Duodenal mucosa (tissue), 2 donors: Measurements from ENCODE around the gene IMPACT.

Experiments
- H3K27ac ChIP-seq: one replicate; pipeline ENCODE4 v1.7.0; 2013; ENCODE audit warnings: low read depth, low read length
- H3K27me3 ChIP-seq, 2 donors: one replicate each; pipeline ENCODE4 v1.7.0; 2013; ENCODE audit warnings: low read length in 2 of 2, control low read depth in 1 of 2; ENCODE audit not compliant: insufficient read depth in 2 of 2, control insufficient read depth in 1 of 2
- H3K36me3 ChIP-seq, 2 donors: one replicate each; pipeline ENCODE4 v1.7.0; 2013; ENCODE audit warnings: low read length in 2 of 2, control low read depth in 1 of 2; ENCODE audit not compliant: insufficient read depth in 2 of 2, control insufficient read depth in 1 of 2
- H3K4me1 ChIP-seq, 2 donors: one replicate each; pipeline ENCODE4 v1.7.0; 2013; ENCODE audit warnings: low read length in 2 of 2, control low read depth in 1 of 2; ENCODE audit not compliant: insufficient read depth in 2 of 2, control insufficient read depth in 1 of 2
- H3K4me3 ChIP-seq, 2 donors: one replicate each; pipeline ENCODE4 v1.7.0; 2013; ENCODE audit warnings: low read length in 2 of 2, low read depth in 1 of 2
- H3K9ac ChIP-seq, 2 donors: one replicate each; pipeline ENCODE4 v1.7.0; 2013; ENCODE audit warnings: low read length in 2 of 2, low read depth in 1 of 2
- H3K9me3 ChIP-seq, 2 donors: one replicate each; pipeline ENCODE4 v1.7.0; 2013; ENCODE audit warnings: low read length in 2 of 2, control low read depth in 1 of 2; ENCODE audit not compliant: control insufficient read depth in 1 of 2

The IMPACT gene

DNA sequence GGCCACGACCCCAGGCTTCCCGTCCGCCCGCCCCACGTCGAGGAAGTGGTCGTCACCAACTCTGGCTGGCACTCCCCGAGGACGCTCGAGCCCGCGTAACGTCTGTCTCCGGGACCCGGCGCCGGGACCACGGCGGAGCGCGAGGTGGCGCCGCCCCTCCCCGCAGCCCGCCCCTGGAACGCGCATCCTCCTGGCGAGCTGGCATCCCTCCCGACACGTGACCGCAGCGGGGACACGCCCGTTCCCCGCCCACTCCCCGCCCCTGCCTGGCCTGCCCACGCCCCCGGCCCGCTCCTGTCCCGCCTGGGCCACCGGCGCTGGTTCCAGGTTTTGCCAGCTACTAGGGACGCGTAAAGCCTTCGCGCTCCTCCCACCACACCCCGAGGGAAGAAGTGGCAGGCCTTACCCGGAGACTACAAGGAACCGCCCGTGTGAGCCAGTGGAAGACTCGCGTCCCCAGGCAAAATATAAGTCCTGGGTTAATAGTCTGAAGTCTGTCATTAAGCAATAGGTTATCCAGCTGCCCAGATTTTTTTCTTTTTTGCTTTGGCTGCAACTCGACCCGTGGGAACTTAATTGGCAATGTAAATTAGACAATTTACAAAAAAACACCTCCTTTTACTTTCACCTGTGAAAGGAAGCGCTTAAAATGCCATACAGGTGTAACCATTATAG, 28.6 kb upstream of the IMPACT start, which contains the start of gene OSBPL1A:
TSS of gene OSBPL1A (minus strand) at position 131 of the 675 bp plus-strand sequence. CDS start 20,291 bp downstream, outside the sequence.
- peak within 1 kb of the TSS; percentile 27 for H3K27ac ChIP-seq
- H3K36me3 ChIP-seq, result no peaks in the 10 kb centered on the region
- peak within 1 kb of the TSS; percentile 51 to 63 for H3K9ac ChIP-seq
- peaks cover 0 to 3% of the 10 kb centered on the region in 2 donors for H3K27me3 ChIP-seq
- peaks cover 5 to 21% of the 10 kb centered on the region in 2 donors for H3K4me1 ChIP-seq
- H3K9me3 ChIP-seq, result no peaks in the 10 kb centered on the region
- peak within 1 kb of the TSS; percentile 81 to 88 for H3K4me3 ChIP-seq

DNA sequence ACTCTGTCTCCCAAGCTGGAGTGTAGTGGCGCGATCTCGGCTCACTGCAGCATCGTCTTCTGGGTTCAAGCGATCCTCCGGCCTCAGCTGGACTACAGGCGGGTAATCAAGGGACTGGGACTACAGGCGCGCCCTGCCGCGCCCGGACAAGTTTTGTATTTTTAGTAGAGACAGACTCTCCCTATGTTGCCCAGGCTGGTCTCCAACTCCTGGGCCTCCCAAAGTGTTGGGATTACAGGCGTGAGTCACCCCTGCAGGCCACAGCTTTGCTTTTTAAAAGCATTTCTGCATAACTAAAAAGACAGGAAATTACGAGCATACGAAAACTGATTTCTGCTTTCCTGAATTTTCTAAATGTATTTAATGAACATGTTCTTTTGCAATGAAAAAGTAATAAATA, 27.9 kb upstream of the IMPACT start:
- Histone ChIP-seq H3K36me3 (no peaks in the 10 kb centered on the region), H3K4me1 (peaks cover 5 to 21% of the 10 kb centered on the region in 2 donors), H3K4me3 (peak overlapping the region in 1 of 2 donors; percentile 88), H3K27ac (no peak overlapping the region), H3K9ac (no peak overlapping the region), H3K9me3 (no peaks in the 10 kb centered on the region), H3K27me3 (peaks cover 0 to 3% of the 10 kb centered on the region in 2 donors)

DNA sequence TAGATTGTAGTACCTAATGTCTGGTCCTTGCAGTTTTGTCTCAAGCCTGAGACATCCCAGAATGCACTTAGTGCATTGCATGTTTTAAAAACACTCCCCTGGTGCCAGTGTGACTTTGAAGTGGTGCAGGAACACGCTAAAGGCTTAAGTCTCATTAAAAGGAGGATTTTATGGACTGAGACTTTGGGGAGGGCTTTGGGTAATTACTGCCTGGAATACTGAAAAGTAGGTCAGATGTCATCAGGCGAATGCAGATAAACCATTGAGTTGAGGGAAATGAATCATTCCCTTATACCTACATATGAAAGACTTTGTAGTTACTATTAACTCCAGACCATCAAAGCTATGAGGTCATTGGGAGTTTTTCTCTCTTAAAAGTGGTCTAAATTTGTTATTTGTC, 25.9 kb upstream of the IMPACT start:
- Histone ChIP-seq H3K9me3 (no peaks in the 10 kb centered on the region), H3K27me3 (peaks cover 0 to 3% of the 10 kb centered on the region in 2 donors), H3K4me3 (no peak overlapping the region), H3K27ac (no peak overlapping the region), H3K36me3 (no peaks in the 10 kb centered on the region), H3K4me1 (peaks cover 5 to 16% of the 10 kb centered on the region in 2 donors), H3K9ac (no peak overlapping the region)

DNA sequence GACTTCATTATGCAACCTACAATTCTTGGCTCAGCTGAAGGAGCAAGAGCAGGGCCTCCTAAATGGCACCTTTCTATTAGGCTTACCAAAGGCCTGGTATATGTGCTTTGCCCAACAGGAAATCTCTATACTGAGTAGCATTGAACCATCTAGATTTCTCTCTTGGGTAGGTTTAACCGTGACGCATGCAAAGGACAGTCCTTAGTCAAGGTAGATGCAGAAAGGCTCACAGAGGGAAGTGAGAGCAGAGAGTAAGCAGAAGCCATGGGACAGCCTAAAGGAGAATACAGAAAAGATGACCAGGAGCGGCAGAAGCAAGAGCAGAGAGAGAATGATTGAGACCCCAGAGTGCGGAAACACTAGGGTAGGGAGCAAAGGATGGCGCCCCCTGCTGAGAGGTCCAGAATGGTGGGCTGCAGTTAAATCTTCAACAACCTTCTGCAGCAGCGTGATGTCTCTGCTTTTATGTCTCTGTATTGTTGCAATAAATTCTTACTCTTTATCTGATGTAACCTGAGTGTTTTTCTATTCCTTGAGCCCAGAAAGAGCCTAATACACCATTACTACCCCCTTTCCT, 24.2 kb upstream of the IMPACT start:
- Histone ChIP-seq H3K9ac (no peak overlapping the region), H3K27ac (no peak overlapping the region), H3K36me3 (no peaks in the 10 kb centered on the region), H3K4me3 (no peak overlapping the region), H3K9me3 (no peaks in the 10 kb centered on the region), H3K27me3 (peaks cover 3% of the 10 kb centered on the region in 2 donors), H3K4me1 (peaks cover 5 to 8% of the 10 kb centered on the region in 2 donors)

DNA sequence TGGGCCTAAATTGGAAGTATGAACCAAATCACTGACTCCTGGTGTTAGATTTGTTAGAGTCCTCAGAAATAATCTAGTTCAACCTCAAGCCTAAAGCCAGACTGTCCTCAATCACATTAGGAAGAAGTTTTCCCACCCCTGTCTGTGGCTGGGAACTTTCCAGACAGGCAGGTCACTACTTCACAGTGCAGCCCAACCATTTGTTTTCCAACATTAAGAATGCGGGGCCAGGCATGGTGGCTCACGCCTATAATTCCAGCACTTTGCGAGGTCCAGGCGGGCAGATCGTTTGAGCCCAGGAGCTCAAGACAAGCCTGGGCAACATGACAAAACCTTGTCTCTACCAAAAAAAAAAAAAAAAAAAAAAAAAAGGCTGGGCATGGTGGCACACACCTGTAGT, 23.4 kb upstream of the IMPACT start:
- H3K9ac ChIP-seq, result no peak overlapping the region
- no peak overlapping the region for H3K4me3 ChIP-seq
- peaks cover 3% of the 10 kb centered on the region in 2 donors for H3K27me3 ChIP-seq
- no peaks in the 10 kb centered on the region for H3K36me3 ChIP-seq
- peaks cover 3 to 4% of the 10 kb centered on the region in 2 donors for H3K4me1 ChIP-seq
- H3K27ac ChIP-seq, result no peak overlapping the region
- no peaks in the 10 kb centered on the region for H3K9me3 ChIP-seq

DNA sequence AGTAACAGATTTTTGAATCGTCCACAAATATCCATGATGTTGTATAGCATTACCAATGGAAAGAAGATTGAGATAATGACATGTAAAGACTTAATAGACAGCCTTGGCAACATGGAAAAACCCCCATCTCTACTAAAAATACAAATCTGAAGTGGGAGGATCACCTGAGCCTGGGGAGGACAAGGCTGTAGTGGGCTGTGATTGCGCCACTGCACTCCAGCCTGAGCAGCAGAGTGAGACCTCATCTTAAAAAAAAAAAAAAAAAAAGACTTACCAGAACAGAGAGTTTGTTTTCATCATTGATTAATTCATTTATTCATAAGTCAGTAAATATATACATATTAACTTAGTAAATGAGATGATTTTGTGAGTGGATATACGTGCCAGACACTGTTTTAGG, 21.9 kb upstream of the IMPACT start:
- H3K27ac ChIP-seq, result no peak overlapping the region
- H3K9me3 ChIP-seq, result no peaks in the 10 kb centered on the region
- no peak overlapping the region for H3K4me3 ChIP-seq
- no peaks in the 10 kb centered on the region for H3K36me3 ChIP-seq
- peaks cover 3 to 9% of the 10 kb centered on the region in 2 donors for H3K27me3 ChIP-seq
- no peaks in the 10 kb centered on the region for H3K4me1 ChIP-seq
- no peak overlapping the region for H3K9ac ChIP-seq

DNA sequence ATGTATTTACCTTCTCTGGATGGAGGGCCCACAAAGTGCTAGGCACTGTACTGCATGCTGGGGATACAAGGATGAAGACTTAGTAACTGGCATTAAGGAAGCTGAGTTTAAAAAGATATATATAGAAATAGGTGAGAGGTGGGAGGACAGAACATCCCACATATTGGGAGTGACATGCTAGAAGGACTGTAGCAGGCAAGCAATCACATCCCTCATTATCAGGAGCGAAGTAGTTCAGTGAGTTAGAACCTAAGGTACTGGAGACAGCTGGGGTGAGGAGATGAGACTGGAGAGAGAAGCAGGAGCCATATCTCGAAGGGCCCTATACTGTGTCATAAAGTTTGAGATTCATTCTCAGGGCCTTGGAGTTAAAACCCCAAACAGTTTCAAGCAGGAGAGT, 18.0 kb upstream of the IMPACT start:
- no peak overlapping the region for H3K4me3 ChIP-seq
- no peak overlapping the region for H3K27ac ChIP-seq
- no peaks in the 10 kb centered on the region for H3K4me1 ChIP-seq
- no peak overlapping the region for H3K9ac ChIP-seq
- peaks cover 3 to 6% of the 10 kb centered on the region in 2 donors for H3K27me3 ChIP-seq
- no peaks in the 10 kb centered on the region for H3K36me3 ChIP-seq
- H3K9me3 ChIP-seq, result no peaks in the 10 kb centered on the region

DNA sequence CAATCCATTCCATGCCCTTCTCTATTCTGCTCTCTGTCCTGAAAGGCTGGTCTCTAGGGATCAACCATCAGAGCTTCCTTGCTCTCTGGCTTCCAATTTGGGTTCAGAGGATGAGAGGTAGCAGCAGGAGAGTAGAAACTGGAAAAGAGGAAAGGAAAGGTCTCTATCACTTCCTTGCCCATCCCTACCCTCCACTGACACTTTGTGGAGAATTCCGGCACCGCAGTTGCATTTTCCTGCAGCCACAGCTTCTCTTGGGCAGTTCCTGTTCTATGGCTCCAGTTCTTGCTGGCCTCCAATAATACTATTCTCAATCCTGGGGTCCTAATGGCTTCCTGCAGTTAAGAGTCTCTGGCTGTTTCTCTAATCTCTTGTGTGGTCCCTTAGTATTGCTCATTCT, 13.3 kb upstream of the IMPACT start:
- Histone ChIP-seq H3K4me3 (no peak overlapping the region), H3K9ac (no peak overlapping the region), H3K27me3 (peaks cover 3 to 6% of the 10 kb centered on the region in 2 donors), H3K9me3 (no peaks in the 10 kb centered on the region), H3K36me3 (no peaks in the 10 kb centered on the region), H3K27ac (no peak overlapping the region), H3K4me1 (no peaks in the 10 kb centered on the region)

DNA sequence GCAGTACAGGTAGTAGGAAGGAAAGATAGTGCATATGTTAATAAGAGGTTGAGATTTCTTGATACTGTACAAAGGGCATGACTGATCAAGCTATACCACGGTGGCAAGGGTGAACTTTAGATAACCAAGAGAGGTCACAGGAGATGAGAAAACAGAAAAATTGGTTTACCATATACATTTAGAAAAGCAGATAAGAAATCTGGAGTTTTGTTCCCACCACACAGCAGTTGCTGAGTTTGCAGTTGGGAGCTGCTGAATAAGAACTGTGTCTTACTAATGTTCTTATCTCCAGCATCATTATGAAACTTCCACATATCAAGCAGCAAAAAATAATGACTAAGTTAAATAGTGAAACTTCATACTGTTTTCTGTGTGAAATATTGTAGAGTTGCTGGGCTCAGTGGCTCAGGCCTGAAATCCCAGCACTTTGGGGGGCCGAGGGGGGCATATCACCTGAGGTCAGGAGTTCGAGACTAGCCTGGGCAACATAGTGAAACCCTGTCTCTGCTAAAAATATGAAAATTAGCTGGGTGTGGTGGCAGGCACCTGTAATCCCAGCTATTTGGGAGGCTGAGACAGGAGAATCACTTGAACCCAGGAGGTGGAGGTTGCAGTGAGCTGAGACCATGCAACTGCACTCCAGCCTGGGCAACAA, 12.0 kb upstream of the IMPACT start:
- H3K9me3 ChIP-seq, result no peaks in the 10 kb centered on the region
- H3K36me3 ChIP-seq, result no peaks in the 10 kb centered on the region
- no peak overlapping the region for H3K27ac ChIP-seq
- no peak overlapping the region for H3K4me3 ChIP-seq
- H3K9ac ChIP-seq, result no peak overlapping the region
- peaks cover 0 to 5% of the 10 kb centered on the region in 2 donors for H3K27me3 ChIP-seq
- H3K4me1 ChIP-seq, result no peaks in the 10 kb centered on the region

DNA sequence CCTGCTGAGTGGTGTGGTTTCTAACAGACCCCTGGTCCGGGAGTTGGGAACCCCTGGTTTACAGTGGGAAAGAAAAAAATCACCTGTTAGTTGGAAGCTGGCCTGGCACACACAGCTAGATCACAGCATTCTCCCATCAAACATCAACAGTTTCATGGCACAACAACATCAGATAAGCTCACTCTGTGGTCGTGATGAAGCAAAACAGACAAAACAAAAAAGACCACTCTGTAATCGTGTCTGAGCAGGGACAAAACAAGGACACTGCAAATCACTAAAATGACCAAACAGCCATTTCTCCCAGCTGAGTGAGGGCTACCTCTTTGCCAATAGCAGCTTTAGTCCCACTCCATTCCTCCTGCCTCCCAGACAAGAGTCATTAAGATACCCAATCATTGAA, 9.0 kb upstream of the IMPACT start:
- peaks cover 0 to 10% of the 10 kb centered on the region in 2 donors for H3K27me3 ChIP-seq

More for the DNA sequence above, 9.0 kb upstream of the IMPACT start:
- Histone ChIP-seq H3K9ac (no peak overlapping the region), H3K36me3 (no peaks in the 10 kb centered on the region), H3K4me3 (no peak overlapping the region), H3K4me1 (no peaks in the 10 kb centered on the region), H3K27ac (no peak overlapping the region), H3K9me3 (no peaks in the 10 kb centered on the region)
